K562 (cell line): ENCODE results near the gene ATP7B. TPM values are rescaled to one million over a fixed set of nuclear protein-coding genes. Genes with fewer than 3 reads are reported as not detected.
A peak's percentile ranks its signal among the peaks of the same experiment; 100 is the strongest.

Source experiments
- ATAC-seq: fragments of 200-7000 bp; cut with Tn5 transposase; 3 replicates; pipeline ENCODE4 v1.9.1; 2020; ENCODE audit warnings: moderate library complexity
- BruUV-seq: library from RNA; stranded (reverse); fragments of 400-500 nt; replicated peaks from 2 replicates; lab custom pipeline; 2021; lab: Mats Ljungman, UMichigan
- CTCF ChIA-PET: fragments of 300-600 bp; formaldehyde crosslinking; extraction: SDS; loops from one replicate; lab custom pipeline; 2021; ENCODE audit warnings: low intra/inter-chr PET ratio; lab: Yijun Ruan, JAX
- POLR2A ChIA-PET: fragments of 300-600, 350-650 bp; sonication (Branson Sonifier 250); formaldehyde crosslinking; extraction: SDS; loops from one replicate; lab custom pipeline; 2021; ENCODE audit warnings: antibody characterized with exemption, inconsistent platforms; lab: Yijun Ruan, JAX
- DNase-seq, 4 experiments: peaks; one replicate each; pipeline versions ENCODE4 v3.0.0 to v3.0.0-alpha.2; 2011 to 2018; ENCODE audit warnings: low spot score in 3 of 4, mixed read lengths in 3 of 4; ENCODE audit errors: extremely low read depth in 1 of 4
- FAIRE-seq: peaks from 2 replicates; lab custom pipeline; 2011; peaks lifted over from hg19 to GRCh38; lab: Jason Lieb, UNC
- H2AFZ ChIP-seq: 2 replicates; pipeline ENCODE4 v1.6.0; 2011; ENCODE audit warnings: low read depth, low read length, control low read depth, inconsistent platforms
- H3K27ac ChIP-seq: fragments of 200-600 bp; 3 replicates; pipeline ENCODE4 v1.8.0; 2011; ENCODE audit warnings: low read depth, mild to moderate bottlenecking, control low read depth, inconsistent platforms, low read length, moderate library complexity, mixed read lengths; ENCODE audit errors: extremely low read depth
- H3K27me3 ChIP-seq, 2 experiments: fragments of 300-600 bp in 1 of 2; 2 replicates in 1 of 2; 3 replicates in 1 of 2; pipeline versions ENCODE4 v1.6.0 to v1.8.0; 2011; ENCODE audit warnings: inconsistent platforms in 2 of 2, low read length in 2 of 2, mild to moderate bottlenecking in 1 of 2, mixed read lengths in 1 of 2, moderate library complexity in 1 of 2; ENCODE audit not compliant: control insufficient read depth in 2 of 2, insufficient read depth in 2 of 2
- H3K36me3 ChIP-seq: fragments of 300-600 bp; 3 replicates; pipeline ENCODE4 v1.8.0; 2011; ENCODE audit warnings: mild to moderate bottlenecking, low read length, inconsistent platforms; ENCODE audit not compliant: control insufficient read depth, insufficient read depth
- H3K4me1 ChIP-seq, 2 experiments: fragments of 200-600 bp in 1 of 2; replicated peaks in 1 of 2; 2 replicates in 1 of 2; 3 replicates in 1 of 2; pipeline versions ENCODE4 v1.5.1 to v1.8.0; 2011; ENCODE audit warnings: inconsistent platforms in 2 of 2, low read length in 2 of 2, mild to moderate bottlenecking in 1 of 2, mixed read lengths in 1 of 2, moderate library complexity in 1 of 2; ENCODE audit not compliant: control insufficient read depth in 2 of 2, insufficient read depth in 2 of 2
- H3K4me2 ChIP-seq: 2 replicates; pipeline ENCODE4 v1.6.1; 2011; ENCODE audit warnings: low read length, control low read depth, inconsistent platforms, mixed read lengths; ENCODE audit not compliant: insufficient read depth
- H3K4me3 ChIP-seq: fragments of 200-600 bp; sonication (generic), shearing (Covaris generic); 2 replicates; pipeline ENCODE4 v1.5.1; 2016; ENCODE audit warnings: control low read depth, inconsistent platforms
- H3K79me2 ChIP-seq: fragments of 200-600 bp; 3 replicates; pipeline ENCODE4 v1.8.0; 2011; ENCODE audit warnings: low read length, inconsistent platforms; ENCODE audit not compliant: control insufficient read depth, insufficient read depth
- H3K9ac ChIP-seq, 2 experiments: 2 replicates each; pipeline versions ENCODE4 v1.6.0 to v1.6.1; 2011; ENCODE audit warnings: low read depth in 2 of 2, low read length in 2 of 2, control low read depth in 1 of 2, inconsistent platforms in 1 of 2, mild to moderate bottlenecking in 1 of 2, mixed read lengths in 1 of 2; ENCODE audit not compliant: insufficient read depth in 1 of 2
- H3K9me1 ChIP-seq: one replicate; pipeline ENCODE4 v1.6.0; 2011; ENCODE audit warnings: inconsistent platforms, mild to moderate bottlenecking, low read length, moderate library complexity; ENCODE audit not compliant: control insufficient read depth, insufficient read depth
- H3K9me3 ChIP-seq: replicated peaks from 2 replicates; pipeline ENCODE4 v1.5.1; 2011; ENCODE audit warnings: low read depth, low read length, inconsistent platforms; ENCODE audit not compliant: control insufficient read depth, insufficient read depth
- H4K20me1 ChIP-seq: replicated peaks from 2 replicates; pipeline ENCODE4 v1.6.1; 2011; ENCODE audit warnings: low read length, inconsistent platforms, mixed read lengths; ENCODE audit not compliant: control insufficient read depth, insufficient read depth
- CBX3 ChIP-seq, 2 experiments: IDR thresholded peaks; 1 replicate in 1 of 2; 2 replicates in 1 of 2; pipeline ENCODE4 v1.6.1; 2012; ENCODE audit warnings: inconsistent platforms in 2 of 2, low read length in 2 of 2, borderline replicate concordance in 1 of 2, control low read depth in 1 of 2
- CREM ChIP-seq: IDR thresholded peaks from 2 replicates; pipeline ENCODE4 v1.6.1; 2014; ENCODE audit warnings: antibody characterized with exemption, low read depth
- DMBX1 ChIP-seq: fragments of 250-450 bp; sonication (Bioruptor Pico); IDR thresholded peaks from 2 replicates; pipeline ENCODE4 v1.8.0; 2022; ENCODE audit warnings: inconsistent platforms, mild to moderate bottlenecking, moderate library complexity, borderline replicate concordance
- FOSL1 ChIP-seq: fragments of 200-800 bp; sonication (Bioruptor generic); conservative IDR thresholded peaks from 2 replicates; pipeline ENCODE4 v1.6.1; 2016; ENCODE audit warnings: missing genetic modification characterization, missing compliant biosample characterization
- GABPA ChIP-seq: fragments of 200-800 bp; sonication (Bioruptor generic); conservative IDR thresholded peaks from 2 replicates; pipeline ENCODE4 v1.6.1; 2016; ENCODE audit warnings: low read depth, missing genetic modification characterization, missing compliant biosample characterization
- HOXB6 ChIP-seq: fragments of 250-450 bp; sonication (Bioruptor Pico); IDR thresholded peaks from 2 replicates; pipeline ENCODE4 v1.5.1; 2022; ENCODE audit warnings: mild to moderate bottlenecking, borderline replicate concordance
- JUND ChIP-seq, 2 experiments: IDR thresholded peaks; 2 replicates in 1 of 2; 3 replicates in 1 of 2; pipeline ENCODE4 v1.6.1; 2011; ENCODE audit warnings: borderline replicate concordance in 2 of 2, low read depth in 2 of 2, low read length in 2 of 2, improper control_type of control experiment in 1 of 2, missing biosample characterization in 1 of 2, missing genetic modification characterization in 1 of 2, missing genetic modification reagents in 1 of 2
- MEF2D ChIP-seq: conservative IDR thresholded peaks from 2 replicates; pipeline ENCODE4 v1.6.1; 2016; ENCODE audit warnings: low read depth, missing genetic modification characterization, missing compliant biosample characterization
- NFIC ChIP-seq: fragments of 450-650 bp; IDR thresholded peaks from 2 replicates; pipeline ENCODE4 v1.6.1; 2017; ENCODE audit warnings: mild to moderate bottlenecking, inconsistent platforms
- SREBF1 ChIP-seq: fragments of 150-350 bp; IDR thresholded peaks from 2 replicates; pipeline ENCODE4 v1.6.1; 2014; ENCODE audit warnings: antibody characterized with exemption, low read depth, low read length, borderline replicate concordance
- TOE1 ChIP-seq, 2 experiments: fragments of 450-650 bp in 1 of 2; sonication (generic) in 1 of 2; formaldehyde crosslinking in 1 of 2; IDR thresholded peaks; 2 replicates each; pipeline versions ENCODE4 v1.7.1 to v1.8.0; 2016 to 2022; ENCODE audit warnings: borderline replicate concordance in 2 of 2, mild to moderate bottlenecking in 2 of 2, antibody characterized with exemption in 1 of 2, inconsistent platforms in 1 of 2, low read depth in 1 of 2, missing genetic modification reagents in 1 of 2, moderate library complexity in 1 of 2
- USF2 ChIP-seq: sonication (generic); formaldehyde crosslinking; IDR thresholded peaks from 2 replicates; pipeline ENCODE4 v1.5.0; 2020; ENCODE audit warnings: missing genetic modification reagents
- ZBTB26 ChIP-seq: fragments of 450-650 bp; formaldehyde crosslinking; IDR thresholded peaks from 2 replicates; pipeline ENCODE4 v1.4.0; 2022; ENCODE audit warnings: missing genetic modification characterization
- ZBTB49 ChIP-seq: sonication (generic); formaldehyde crosslinking; IDR thresholded peaks from 2 replicates; pipeline ENCODE4 v1.8.0; 2022; ENCODE audit warnings: missing genetic modification reagents, mild to moderate bottlenecking, borderline replicate concordance
- ZNF184 ChIP-seq: sonication (generic); formaldehyde crosslinking; IDR thresholded peaks from 2 replicates; pipeline ENCODE4 v1.5.0; 2020; ENCODE audit warnings: missing genetic modification reagents
- ZNF695 ChIP-seq: fragments of 450-650 bp; formaldehyde crosslinking; IDR thresholded peaks from 2 replicates; pipeline ENCODE4 v1.4.0; 2020; ENCODE audit warnings: mild to moderate bottlenecking, moderate library complexity
- ZNF76 ChIP-seq: fragments of 250-450 bp; sonication (Bioruptor Pico); IDR thresholded peaks from 2 replicates; pipeline ENCODE4 v1.4.0; 2020; ENCODE audit warnings: mild to moderate bottlenecking, moderate library complexity, borderline replicate concordance
- WGBS: fragments of 100-300 bp; shearing (Covaris generic); methylation state at CpG from one replicate; pipeline ENCODE4 v1.1.6; 2016; ENCODE audit warnings: low coverage, mixed read lengths; ENCODE audit not compliant: insufficient coverage; ENCODE audit errors: missing lambda C conversion rate; 5-methylcytosine and 5-hydroxymethylcytosine counted together
- in situ Hi-C: fragments of 300-500 bp; cut with MboI; formaldehyde crosslinking; loops from 4 replicates; pipeline ENCODE4 v1.15.0; 2018; ENCODE audit warnings: inconsistent platforms, mixed read lengths
- intact Hi-C: fragments of 100-400 bp; cut with micrococcal nuclease; formaldehyde crosslinking; loops from 2 replicates; pipeline ENCODE4 v1.14.2; 2022
- polyA plus RNA-seq, 8 experiments: library from polyadenylated mRNA; depleted of rRNA in 4 of 8; stranded (reverse) in 5 of 8; unstranded in 3 of 8; fragments of >200 nt; fragmentation: Nextera tagmentation in 2 of 8; fragmentation: Illumina TruSeq in 1 of 8; extraction: Ambion mirVana in 2 of 8; extraction: Trizol in 1 of 8; gene quantifications; 2 replicates each; pipeline versions ENCODE4 v1.2.1 to v1.2.3, GENCODE V29; 2011 to 2014; ENCODE audit warnings: inconsistent platforms in 1 of 8, missing spikeins in 1 of 8
- total RNA-seq, 7 experiments: library from RNA; depleted of rRNA in 6 of 7; stranded (reverse); fragments of >200 nt in 6 of 7; fragmentation: Illumina TruSeq in 2 of 7; extraction: Trizol in 2 of 7; gene quantifications; 2 replicates each; pipeline versions ENCODE4 v1.2.1 to v1.2.3, GENCODE V29; 2011 to 2021; ENCODE audit warnings: low replicate concordance in 1 of 7

The ATP7B gene
- total and polyA plus RNA-seq, 9 of the 15 experiments (the other 6 are each of a cell fraction or from before 2014, with no cell fraction given): 1.1 to 20.4 (median 8.5) TPM

- FAIRE-seq: no peak
- Histone ChIP-seq H3K9me1 (no peaks in the 10 kb centered on the region), H3K27me3 (no peaks in the 10 kb centered on the region), H3K9me3 (no peaks in the 10 kb centered on the region; the same call in 1 of the 2 replicates), H3K4me3 (no peak overlapping the region), H4K20me1 (no peaks in the 10 kb centered on the region), H3K27ac (0 out of 3 replicates have a peak overlapping the region, but pooled peaks have one; percentile 16), H3K79me2 (peaks cover 93% of the 10 kb centered on the region), H3K36me3 (peaks cover 20% of the 10 kb centered on the region; the same call in 2 of the 3 replicates), H2AFZ (no peak overlapping the region), H3K4me2 (no peak overlapping the region), H3K4me1 (peaks cover 22 to 45% of the 10 kb centered on the region in 2 experiments), H3K9ac (no peak overlapping the region)
- POLR2A ChIA-PET: interaction anchor here (0.6 to 1.0 kb wide), 5 partner anchors 8 to 402 kb away, joined by 3 read pairs; no protein-coding TSS in a partner anchor
- no TSS peak for BruUV-seq
- intact Hi-C loops: no loop called here
- CTCF ChIA-PET: no interaction called here
- no peak for DNase-seq
- WGBS: 0% methylated on average over 1 of the region's 1 CpG
- in situ Hi-C loops: no loop called here
- ATAC-seq: no peak
- TF ChIP-seq CREM (peak; percentile 58), TOE1 (IDR thresholded peaks at IDR 0.05; ENCODE audit: borderline replicate concordance) (no peak), TOE1 (CRISPR knock-in tag; IDR thresholded peaks at IDR 0.05; ENCODE audit: borderline replicate concordance, low read depth) (no peak), USF2 (no peak), ZBTB26 (CRISPR knock-in tag) (no peak), HOXB6 (CRISPR knock-in tag) (no peak), ZNF76 (CRISPR knock-in tag) (no peak), NFIC (no peak), SREBF1 (no peak), ZNF184 (no peak), MEF2D (tag) (no peak), FOSL1 (peak; percentile 41; the same call in 1 of the 2 replicates), JUND (IDR thresholded peaks at IDR 0.05; ENCODE audit: borderline replicate concordance, low read depth, low read length) (peak; percentile 51; the same call in 1 of the 2 replicates), JUND (tag; IDR thresholded peaks at IDR 0.05; ENCODE audit: borderline replicate concordance, low read depth, low read length) (peak; percentile 45; the same call in 1 of the 3 replicates), ZBTB49 (CRISPR knock-in tag) (no peak), ZNF695 (CRISPR knock-in tag) (no peak), DMBX1 (CRISPR knock-in tag) (no peak), GABPA (tag) (no peak), CBX3 (IDR thresholded peaks at IDR 0.05; ENCODE audit: borderline replicate concordance in 1 of 2, low read length in 2 of 2) (no peak)
Observed at GRCh38 chr13:51976423-51976822, 34.8 kb downstream of the ATP7B start.
